ENCODE data around the gene PSMD14.
"Not testable (repeated sequence)": the region's sequence is repeated elsewhere in the genome, so short reads cannot be mapped to it uniquely, and the experiment has no call there.

PSMD14 gene

GRCh38 chr2:161343235-161343634 lies 35.0 kb downstream of the PSMD14 start:
- FAIRE-seq = no peak
- DNase-seq (ENCODE audit: insufficient read length) = no peak
- TF ChIP-seq TAF1 (IDR thresholded peaks at IDR 0.05; ENCODE audit: borderline replicate concordance, low read depth, low read length) = no peak
- TF ChIP-seq POLR2A (IDR thresholded peaks at IDR 0.05; ENCODE audit: low read depth, low read length) = no peak
- no peak for TF ChIP-seq POLR2AphosphoS5 (IDR thresholded peaks at IDR 0.05; ENCODE audit: low read depth, low read length)

GRCh38 chr2:161344692-161345091 lies 36.5 kb downstream of the PSMD14 start:
- no peak for TF ChIP-seq POLR2AphosphoS5 (IDR thresholded peaks at IDR 0.05; ENCODE audit: low read depth, low read length)
- TF ChIP-seq POLR2A (IDR thresholded peaks at IDR 0.05; ENCODE audit: low read depth, low read length) = no peak
- TF ChIP-seq TAF1 (IDR thresholded peaks at IDR 0.05; ENCODE audit: borderline replicate concordance, low read depth, low read length) = no peak
- FAIRE-seq (no peak), DNase-seq (ENCODE audit: insufficient read length) (no peak)

GRCh38 chr2:161351678-161352077 lies 43.5 kb downstream of the PSMD14 start:
- DNase-seq (ENCODE audit: insufficient read length) = no peak

GRCh38 chr2:161352719-161353118 lies 44.5 kb downstream of the PSMD14 start:
- TF ChIP-seq TAF1 (IDR thresholded peaks at IDR 0.05; ENCODE audit: borderline replicate concordance, low read depth, low read length) (no peak), POLR2AphosphoS5 (IDR thresholded peaks at IDR 0.05; ENCODE audit: low read depth, low read length) (no peak), POLR2A (IDR thresholded peaks at IDR 0.05; ENCODE audit: low read depth, low read length) (no peak)
- no peak for DNase-seq (ENCODE audit: insufficient read length)
- peak; percentile 60 for FAIRE-seq

More at GRCh38 chr2:161351678-161352077, 43.5 kb downstream of the PSMD14 start:
- TF ChIP-seq TAF1 (IDR thresholded peaks at IDR 0.05; ENCODE audit: borderline replicate concordance, low read depth, low read length) (no peak), POLR2AphosphoS5 (IDR thresholded peaks at IDR 0.05; ENCODE audit: low read depth, low read length) (no peak), POLR2A (IDR thresholded peaks at IDR 0.05; ENCODE audit: low read depth, low read length) (no peak)
- FAIRE-seq = peak; percentile 21

- no peak for DNase-seq (ENCODE audit: insufficient read length)
- TF ChIP-seq TAF1 (IDR thresholded peaks at IDR 0.05; ENCODE audit: borderline replicate concordance, low read depth, low read length) (no peak), POLR2AphosphoS5 (IDR thresholded peaks at IDR 0.05; ENCODE audit: low read depth, low read length) (no peak), POLR2A (IDR thresholded peaks at IDR 0.05; ENCODE audit: low read depth, low read length) (no peak)
- FAIRE-seq = peak; percentile 21
These were observed 45.3 kb downstream of the PSMD14 start for GRCh38 chr2:161353543-161353942.

GRCh38 chr2:161354106-161354505 lies 45.9 kb downstream of the PSMD14 start:
- peak; percentile 54 for FAIRE-seq
- no peak for DNase-seq (ENCODE audit: insufficient read length)
- TF ChIP-seq POLR2A (IDR thresholded peaks at IDR 0.05; ENCODE audit: low read depth, low read length) (no peak), TAF1 (IDR thresholded peaks at IDR 0.05; ENCODE audit: borderline replicate concordance, low read depth, low read length) (no peak), POLR2AphosphoS5 (IDR thresholded peaks at IDR 0.05; ENCODE audit: low read depth, low read length) (no peak)

- TF ChIP-seq POLR2A (IDR thresholded peaks at IDR 0.05; ENCODE audit: low read depth, low read length) (no peak), POLR2AphosphoS5 (IDR thresholded peaks at IDR 0.05; ENCODE audit: low read depth, low read length) (no peak), TAF1 (IDR thresholded peaks at IDR 0.05; ENCODE audit: borderline replicate concordance, low read depth, low read length) (no peak)
- no peak for FAIRE-seq
- no peak for DNase-seq (ENCODE audit: insufficient read length)
These were observed 46.9 kb downstream of the PSMD14 start for GRCh38 chr2:161355106-161355505.

GRCh38 chr2:161355983-161356382 lies 47.8 kb downstream of the PSMD14 start:
- DNase-seq (ENCODE audit: insufficient read length) (no peak), FAIRE-seq (no peak)
- no peak for TF ChIP-seq TAF1 (IDR thresholded peaks at IDR 0.05; ENCODE audit: borderline replicate concordance, low read depth, low read length)
- no peak for TF ChIP-seq POLR2A (IDR thresholded peaks at IDR 0.05; ENCODE audit: low read depth, low read length)
- no peak for TF ChIP-seq POLR2AphosphoS5 (IDR thresholded peaks at IDR 0.05; ENCODE audit: low read depth, low read length)

GRCh38 chr2:161357097-161357496 lies 48.9 kb downstream of the PSMD14 start:
- FAIRE-seq = no peak

GRCh38 chr2:161358838-161359237 lies 50.6 kb downstream of the PSMD14 start:
- no peak for FAIRE-seq
- DNase-seq (ENCODE audit: insufficient read length) = no peak
- TF ChIP-seq POLR2A (IDR thresholded peaks at IDR 0.05; ENCODE audit: low read depth, low read length) = no peak
- TF ChIP-seq POLR2AphosphoS5 (IDR thresholded peaks at IDR 0.05; ENCODE audit: low read depth, low read length) = no peak
- TF ChIP-seq TAF1 (IDR thresholded peaks at IDR 0.05; ENCODE audit: borderline replicate concordance, low read depth, low read length) = no peak

More at GRCh38 chr2:161357097-161357496, 48.9 kb downstream of the PSMD14 start:
- TF ChIP-seq POLR2AphosphoS5 (IDR thresholded peaks at IDR 0.05; ENCODE audit: low read depth, low read length) (no peak), POLR2A (IDR thresholded peaks at IDR 0.05; ENCODE audit: low read depth, low read length) (no peak), TAF1 (IDR thresholded peaks at IDR 0.05; ENCODE audit: borderline replicate concordance, low read depth, low read length) (no peak)
- no peak for DNase-seq (ENCODE audit: insufficient read length)

GRCh38 chr2:161360095-161360654 lies 52.0 kb downstream of the PSMD14 start:
- FAIRE-seq; DNase-seq (ENCODE audit: insufficient read length): not testable (repeated sequence)

- TF ChIP-seq POLR2AphosphoS5 (IDR thresholded peaks at IDR 0.05; ENCODE audit: low read depth, low read length) = no peak
- no peak for TF ChIP-seq POLR2A (IDR thresholded peaks at IDR 0.05; ENCODE audit: low read depth, low read length)
- no peak for TF ChIP-seq TAF1 (IDR thresholded peaks at IDR 0.05; ENCODE audit: borderline replicate concordance, low read depth, low read length)
- DNase-seq (ENCODE audit: insufficient read length) (no peak), FAIRE-seq (no peak)
These were observed 54.4 kb downstream of the PSMD14 start for GRCh38 chr2:161362568-161363166.

Measured in GM12892 (cell line).